Astrocyte of the spinal cord (primary cell): ENCODE measurements around the gene UBR3.

Experiments used
- DNase-seq: peaks from one replicate; pipeline ENCODE4 v3.0.0; 2011; ENCODE audit warnings: low read depth, low spot score
- H3K4me3 ChIP-seq: 2 replicates; pipeline ENCODE4 v1.5.1; 2011; ENCODE audit warnings: low read depth, mild to moderate bottlenecking, low read length, moderate library complexity
- in situ Hi-C: cut with HindIII; loops from 2 replicates; pipeline ENCODE4 v1.10.0; 2017; ENCODE audit warnings: low sequenced_read_pairs
- TF ChIP-seq, protein P1 (sequence below): IDR thresholded peaks from 2 replicates; pipeline ENCODE4 v1.5.1; 2012; ENCODE audit warnings: low read depth, mild to moderate bottlenecking, low read length, inconsistent platforms

The UBR3 gene

DNA sequence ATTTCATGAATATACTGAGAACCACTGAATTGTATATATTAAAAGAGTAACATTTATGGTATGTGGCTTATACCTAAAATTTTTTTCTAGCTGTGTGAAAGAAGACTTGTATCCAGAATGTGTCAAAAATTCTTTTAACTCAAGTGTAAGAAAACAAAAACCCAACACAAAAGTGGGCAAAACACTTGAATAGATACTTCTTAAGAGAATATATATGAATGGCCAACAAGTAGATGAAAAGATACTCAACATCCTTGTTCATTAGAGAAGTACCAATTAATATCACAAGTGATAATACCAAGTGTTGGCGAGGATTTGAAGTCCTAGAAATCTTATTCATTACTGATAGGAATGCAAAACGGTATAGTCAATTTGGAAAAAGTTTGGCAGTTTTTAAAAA is 243.5 kb downstream of the UBR3 start:
- TF ChIP-seq, protein P1, sequence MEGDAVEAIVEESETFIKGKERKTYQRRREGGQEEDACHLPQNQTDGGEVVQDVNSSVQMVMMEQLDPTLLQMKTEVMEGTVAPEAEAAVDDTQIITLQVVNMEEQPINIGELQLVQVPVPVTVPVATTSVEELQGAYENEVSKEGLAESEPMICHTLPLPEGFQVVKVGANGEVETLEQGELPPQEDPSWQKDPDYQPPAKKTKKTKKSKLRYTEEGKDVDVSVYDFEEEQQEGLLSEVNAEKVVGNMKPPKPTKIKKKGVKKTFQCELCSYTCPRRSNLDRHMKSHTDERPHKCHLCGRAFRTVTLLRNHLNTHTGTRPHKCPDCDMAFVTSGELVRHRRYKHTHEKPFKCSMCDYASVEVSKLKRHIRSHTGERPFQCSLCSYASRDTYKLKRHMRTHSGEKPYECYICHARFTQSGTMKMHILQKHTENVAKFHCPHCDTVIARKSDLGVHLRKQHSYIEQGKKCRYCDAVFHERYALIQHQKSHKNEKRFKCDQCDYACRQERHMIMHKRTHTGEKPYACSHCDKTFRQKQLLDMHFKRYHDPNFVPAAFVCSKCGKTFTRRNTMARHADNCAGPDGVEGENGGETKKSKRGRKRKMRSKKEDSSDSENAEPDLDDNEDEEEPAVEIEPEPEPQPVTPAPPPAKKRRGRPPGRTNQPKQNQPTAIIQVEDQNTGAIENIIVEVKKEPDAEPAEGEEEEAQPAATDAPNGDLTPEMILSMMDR: no peak
- in situ Hi-C loops: no loop called here
- DNase-seq: no peak
- no peak overlapping the region for H3K4me3 ChIP-seq

DNA sequence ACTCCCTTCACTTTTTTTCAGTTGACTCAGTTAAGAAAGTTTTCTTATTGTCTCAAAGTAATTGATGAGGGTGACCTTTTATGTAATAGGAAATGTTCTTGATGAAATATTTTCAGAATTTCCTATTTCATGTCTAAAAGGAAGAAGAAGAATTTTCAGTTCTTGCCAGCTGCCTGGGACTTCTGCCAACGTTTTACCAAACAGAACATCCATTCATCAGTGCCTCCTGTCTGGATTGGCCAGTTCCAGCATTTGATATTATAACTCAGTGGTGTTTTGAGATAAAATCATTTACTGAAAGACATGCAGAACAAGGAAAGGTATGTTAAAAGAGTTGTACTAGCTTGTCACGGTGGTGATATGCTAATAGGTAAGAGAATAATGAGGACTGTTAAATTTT is 246.0 kb downstream of the UBR3 start:
- TF ChIP-seq, protein P1: no peak

DNA sequence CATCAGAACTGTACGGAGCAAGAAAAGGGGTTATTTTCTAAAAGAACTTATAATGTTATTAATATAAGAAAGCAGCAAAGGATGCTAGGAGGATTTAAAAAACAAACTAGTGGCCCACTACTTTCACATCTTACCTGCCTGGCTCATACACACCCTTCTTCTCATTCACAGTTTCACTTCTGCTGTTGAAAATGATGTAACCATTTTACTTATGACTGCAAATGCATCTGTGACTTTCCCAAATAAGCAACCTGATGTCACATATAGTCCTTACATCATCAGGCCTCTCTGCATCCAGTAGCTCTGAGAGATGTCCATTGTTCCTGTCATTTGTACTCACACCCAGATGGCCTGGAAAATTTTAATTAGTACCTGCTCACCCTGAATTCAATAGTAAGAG is 248.9 kb downstream of the UBR3 start:
- H3K4me3 ChIP-seq: no peak overlapping the region
- no peak for DNase-seq
- TF ChIP-seq, protein P1: no peak
- in situ Hi-C loops: no loop called here

More for the DNA sequence above, 246.0 kb downstream of the UBR3 start:
- no peak overlapping the region for H3K4me3 ChIP-seq
- DNase-seq: peak; percentile 76
- in situ Hi-C loops: no loop called here

DNA sequence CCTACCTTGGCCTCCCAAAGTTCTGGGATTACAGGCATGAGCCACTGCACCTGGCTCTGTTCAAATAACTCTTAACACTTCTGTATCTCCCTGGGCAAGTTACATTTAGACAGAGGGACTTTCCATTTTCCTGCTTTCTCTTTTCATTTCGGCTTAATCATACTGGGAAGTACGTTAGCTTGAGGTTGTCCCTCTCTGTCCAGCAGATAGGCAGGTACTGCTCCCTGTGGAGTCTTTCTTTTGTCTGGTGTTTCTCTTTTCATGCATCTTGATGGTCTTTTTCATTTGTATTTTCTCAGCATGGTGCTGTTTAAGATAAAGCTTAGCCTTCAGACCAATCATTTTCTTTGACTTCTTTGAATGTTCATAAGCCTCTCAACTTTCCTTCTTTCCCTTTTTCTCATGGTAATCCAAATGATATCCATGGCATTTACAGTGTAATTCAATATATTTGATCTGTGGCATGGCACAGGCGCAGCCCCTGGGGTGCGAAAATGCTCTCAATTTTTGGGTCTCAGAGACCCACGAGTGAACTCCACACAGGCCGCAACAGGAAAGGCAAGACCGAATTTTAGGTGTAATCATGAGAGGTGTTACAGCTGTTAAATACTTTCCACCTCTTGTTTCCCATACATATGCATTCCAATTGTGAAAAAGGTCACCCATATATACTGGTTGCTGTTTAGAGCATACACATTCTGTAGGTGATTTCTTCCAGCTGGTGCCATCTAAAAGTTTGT is 250.7 kb downstream of the UBR3 start:
- no peak for DNase-seq
- in situ Hi-C loops: no loop called here
- H3K4me3 ChIP-seq: no peak overlapping the region
- TF ChIP-seq, protein P1: no peak

DNA sequence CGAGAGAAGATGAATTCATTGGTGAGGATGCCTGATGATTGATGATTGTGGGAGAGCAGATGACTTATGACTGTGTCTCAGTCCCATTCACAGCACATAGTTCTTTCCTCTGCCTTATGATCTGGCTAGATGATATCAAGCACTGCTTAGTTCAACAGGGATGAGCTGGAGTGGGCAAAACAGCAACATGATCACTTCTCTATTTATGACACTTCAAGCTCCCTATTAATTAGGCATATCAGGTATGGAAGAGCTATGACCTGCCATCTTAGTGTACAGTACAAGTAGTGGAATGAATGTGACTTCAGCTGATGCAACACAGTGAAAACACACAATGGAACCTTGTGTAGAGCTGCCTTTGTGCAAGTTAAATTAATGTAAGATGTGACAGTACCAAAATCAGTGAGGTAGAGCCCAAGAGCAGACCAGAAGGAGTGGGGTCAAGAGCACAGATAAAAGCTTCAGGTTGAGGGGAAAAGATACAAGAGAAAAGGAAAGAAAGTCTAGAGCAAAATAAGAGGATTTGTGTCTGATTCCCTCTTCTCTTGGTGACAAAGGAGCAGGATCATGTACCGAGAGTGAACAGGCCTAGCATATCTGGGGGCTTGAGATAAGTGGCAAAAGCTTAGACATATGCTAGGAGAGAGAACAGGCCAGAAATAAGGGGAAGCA is 257.7 kb downstream of the UBR3 start:
- no peak overlapping the region for H3K4me3 ChIP-seq
- in situ Hi-C loops: no loop called here
- DNase-seq: no peak
- TF ChIP-seq, protein P1: no peak

DNA sequence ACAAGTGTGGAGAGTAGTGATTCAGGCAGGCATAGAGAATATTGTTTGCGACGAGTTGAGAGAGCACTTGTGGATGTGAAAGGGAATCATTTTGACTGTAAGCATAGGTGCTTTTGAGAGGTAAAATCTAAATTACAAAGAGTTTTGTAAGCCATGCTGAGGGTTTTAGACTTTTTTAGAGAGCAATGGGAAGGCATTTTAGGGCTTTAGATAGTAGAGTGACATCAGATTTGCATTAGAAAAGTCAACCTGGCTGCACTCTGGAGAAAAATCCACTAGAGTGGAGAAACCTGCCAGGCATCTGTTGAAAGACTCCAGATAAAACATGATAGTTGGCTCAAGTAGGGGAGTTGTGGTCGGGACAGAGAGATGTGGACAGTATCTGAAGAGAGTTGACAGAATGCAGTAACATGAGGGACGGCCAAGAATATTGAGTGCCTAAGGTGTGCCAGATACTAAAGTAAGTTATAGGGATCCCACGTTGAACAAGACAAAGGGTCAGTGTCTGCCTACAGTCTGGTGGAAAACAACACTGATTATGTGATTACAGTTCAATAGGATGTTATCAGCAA is 258.9 kb downstream of the UBR3 start:
- no peak overlapping the region for H3K4me3 ChIP-seq
- TF ChIP-seq, protein P1: no peak
- DNase-seq: no peak
- in situ Hi-C loops: no loop called here
